SK-N-SH (cell line): ENCODE data around the gene SRD5A3. TPM values are rescaled to one million over a fixed set of nuclear protein-coding genes. Genes with fewer than 3 reads are reported as not detected.

Source experiments
- CTCF ChIA-PET: fragments of 300-600, 350-600 bp; formaldehyde crosslinking; extraction: SDS; loops from one replicate; lab custom pipeline; 2021; lab: Yijun Ruan, JAX
- POLR2A ChIA-PET: fragments of 350-600 bp; sonication (Branson Sonifier 250); formaldehyde crosslinking; extraction: SDS; loops from one replicate; lab custom pipeline; 2020; ENCODE audit warnings: antibody characterized with exemption, inconsistent platforms; lab: Yijun Ruan, JAX
- DNase-seq: peaks from one replicate; pipeline ENCODE4 v3.0.0; 2012
- H2AFZ ChIP-seq: fragments of 200-600 bp; sonication (generic); 2 replicates; pipeline ENCODE4 v1.8.1; 2016; ENCODE audit warnings: antibody characterized with exemption, mild to moderate bottlenecking, low read depth
- H3F3A ChIP-seq: fragments of 200-600 bp; sonication (generic); replicated peaks from 2 replicates; pipeline ENCODE3; 2016; ENCODE audit warnings: antibody characterized with exemption, mild to moderate bottlenecking; ENCODE audit not compliant: insufficient read depth
- H3K27ac ChIP-seq, 2 experiments: fragments of 200-500 bp in 1 of 2; fragments of 200-600 bp in 1 of 2; sonication (Bioruptor generic) in 1 of 2; sonication (generic), shearing (Covaris generic) in 1 of 2; 2 replicates each; pipeline versions ENCODE4 v1.5.1 to v1.6.1; 2014 to 2016; ENCODE audit warnings: low read depth in 2 of 2, inconsistent platforms in 1 of 2, low read length in 1 of 2, mild to moderate bottlenecking in 1 of 2, mixed read lengths in 1 of 2
- H3K27me3 ChIP-seq: fragments of 200-600 bp; sonication (generic), shearing (Covaris generic); 2 replicates; pipeline ENCODE4 v1.6.1; 2016; ENCODE audit warnings: mixed run types; ENCODE audit not compliant: insufficient read depth
- H3K36me3 ChIP-seq, 2 experiments: fragments of 200-500 bp in 1 of 2; fragments of 200-600 bp in 1 of 2; sonication (Bioruptor generic) in 1 of 2; sonication (generic) in 1 of 2; replicated peaks in 1 of 2; 2 replicates each; pipeline versions ENCODE3 to v1.5.1; 2014 to 2016; ENCODE audit warnings: low read length in 1 of 2, mild to moderate bottlenecking in 1 of 2; ENCODE audit not compliant: insufficient read depth in 2 of 2, control insufficient read depth in 1 of 2
- H3K4me1 ChIP-seq, 2 experiments: fragments of 200-500 bp in 1 of 2; fragments of 200-600 bp in 1 of 2; sonication (Bioruptor generic) in 1 of 2; sonication (generic), shearing (Covaris generic) in 1 of 2; 2 replicates each; pipeline versions ENCODE4 v1.5.1 to v1.6.1; 2014 to 2016; ENCODE audit warnings: low read depth in 1 of 2, low read length in 1 of 2, mixed run types in 1 of 2; ENCODE audit not compliant: insufficient read depth in 2 of 2, control insufficient read depth in 1 of 2
- H3K4me2 ChIP-seq: fragments of 200-600 bp; sonication (generic), shearing (Covaris generic); 2 replicates; pipeline ENCODE4 v1.6.1; 2017; ENCODE audit warnings: mixed run types
- H3K4me3 ChIP-seq, 2 experiments: fragments of 200-500 bp in 1 of 2; fragments of 200-600 bp in 1 of 2; sonication (Bioruptor generic) in 1 of 2; sonication (generic), shearing (Covaris generic) in 1 of 2; 2 replicates each; pipeline versions ENCODE4 v1.5.1 to v1.8.1; 2014 to 2016; ENCODE audit warnings: low read depth in 2 of 2, inconsistent platforms in 1 of 2, low read length in 1 of 2, mild to moderate bottlenecking in 1 of 2, mixed read lengths in 1 of 2, moderate library complexity in 1 of 2
- H3K79me2 ChIP-seq: fragments of 200-600 bp; sonication (generic); 2 replicates; pipeline ENCODE4 v1.8.1; 2017; ENCODE audit warnings: mild to moderate bottlenecking; ENCODE audit not compliant: insufficient read depth
- H3K9ac ChIP-seq: fragments of 200-600 bp; sonication (generic); 2 replicates; pipeline ENCODE4 v1.6.1; 2017; ENCODE audit warnings: mixed run types
- H3K9me2 ChIP-seq: fragments of 200-600 bp; sonication (generic); 2 replicates; pipeline ENCODE4 v1.6.1; 2017; ENCODE audit warnings: mixed run types
- H3K9me3 ChIP-seq: fragments of 200-600 bp; sonication (generic); 2 replicates; pipeline ENCODE4 v1.6.1; 2017; ENCODE audit warnings: mixed run types, mild to moderate bottlenecking, moderate library complexity
- H4K20me1 ChIP-seq: fragments of 200-600 bp; sonication (generic); 2 replicates; pipeline ENCODE4 v1.6.1; 2017; ENCODE audit warnings: mild to moderate bottlenecking, mixed run types; ENCODE audit not compliant: insufficient read depth
- EZH2phosphoT487 ChIP-seq: fragments of 200-600 bp; sonication (generic); IDR thresholded peaks from 2 replicates; pipeline ENCODE4 v1.6.1; 2017; ENCODE audit warnings: low read depth, mixed run types, mild to moderate bottlenecking, antibody characterized with exemption, moderate library complexity, borderline replicate concordance
- FOSL2 ChIP-seq: IDR thresholded peaks from 2 replicates; pipeline ENCODE4 v1.4.0; 2012; ENCODE audit warnings: low read depth, mild to moderate bottlenecking, moderate library complexity, borderline replicate concordance
- MXI1 ChIP-seq: IDR thresholded peaks from 2 replicates; pipeline ENCODE4 v1.6.1; 2012; ENCODE audit warnings: mild to moderate bottlenecking, low read depth, low read length, improper control_type of control experiment
- NFIC ChIP-seq: IDR thresholded peaks from 2 replicates; pipeline ENCODE4 v1.4.0; 2012; ENCODE audit warnings: borderline replicate concordance
- RAD21 ChIP-seq: IDR thresholded peaks from 2 replicates; pipeline ENCODE4 v1.6.1; 2012; ENCODE audit warnings: mild to moderate bottlenecking, low read length
- RCOR1 ChIP-seq: fragments of 150-350 bp; IDR thresholded peaks from 2 replicates; pipeline ENCODE4 v1.6.1; 2017; ENCODE audit warnings: antibody characterized with exemption, low read length
- SMC3 ChIP-seq: IDR thresholded peaks from 2 replicates; pipeline ENCODE4 v1.6.1; 2012; ENCODE audit warnings: low read depth, low read length, improper control_type of control experiment
- TAF1 ChIP-seq: IDR thresholded peaks from 2 replicates; pipeline ENCODE4 v1.6.1; 2012; ENCODE audit warnings: low read depth, mild to moderate bottlenecking, low read length, moderate library complexity, borderline replicate concordance
- TCF12 ChIP-seq: IDR thresholded peaks from 2 replicates; pipeline ENCODE4 v1.4.0; 2012
- WGBS: methylation state at CpG from one replicate; pipeline ENCODE4 v1.1.6; 2017; ENCODE audit warnings: low lambda C conversion rate; 5-methylcytosine and 5-hydroxymethylcytosine counted together
- polyA plus RNA-seq, 3 experiments: library from polyadenylated mRNA; depleted of rRNA; stranded (reverse); fragments of >200 nt; gene quantifications; 2 replicates each; pipeline ENCODE4 v1.2.3, GENCODE V29; 2012
- TF ChIP-seq, protein P1 (sequence below): fragments of 150-350 bp; IDR thresholded peaks from 2 replicates; pipeline ENCODE4 v1.6.1; 2017; ENCODE audit warnings: antibody characterized with exemption, low read length, low read depth, borderline replicate concordance
- TF ChIP-seq, protein P2 (sequence below): fragments of 200-600 bp; sonication (generic); IDR thresholded peaks from 2 replicates; pipeline ENCODE4 v1.6.1; 2017; ENCODE audit warnings: antibody characterized with exemption, mild to moderate bottlenecking, moderate library complexity

SRD5A3 gene
- polyA plus RNA-seq, 1 of the 3 experiments (the other 2 are of a cell fraction), result 5.1 TPM

DNA sequence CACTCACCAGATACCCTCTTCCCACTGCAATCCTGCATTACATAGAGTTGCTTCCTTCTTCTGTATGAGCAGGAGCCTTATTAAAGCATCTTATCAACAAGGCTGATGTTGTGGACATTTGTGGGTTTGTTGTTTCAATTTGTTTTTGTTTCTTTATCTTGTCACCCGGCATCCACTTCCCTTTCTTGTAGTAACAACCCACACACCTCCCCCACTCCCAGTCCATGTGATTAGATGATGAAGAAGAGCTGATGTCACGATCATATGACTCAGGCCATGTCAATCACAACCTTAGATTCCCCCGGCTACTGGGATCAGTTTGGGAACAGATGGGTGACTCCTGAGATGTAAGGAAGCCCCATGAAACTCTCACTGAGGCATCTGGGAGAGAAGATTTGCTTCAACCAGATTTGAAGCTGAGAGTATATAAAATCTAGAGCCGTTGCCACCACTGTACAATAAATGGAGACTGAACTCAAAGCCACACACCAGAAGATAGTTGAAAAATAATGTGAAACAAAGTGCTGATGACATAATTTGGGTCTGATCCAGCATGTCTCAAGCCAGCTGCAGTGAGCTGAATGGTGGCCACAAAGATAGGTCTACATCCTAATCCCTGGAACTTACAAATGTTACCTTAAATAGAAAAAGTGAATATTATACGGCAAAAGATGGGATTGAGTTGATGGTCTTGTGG, 34.1 kb upstream of the SRD5A3 start:
- no peak for DNase-seq
- Histone ChIP-seq H3K4me1 (no peaks in the 10 kb centered on the region), H3K27ac (no peak overlapping the region), H3K9ac (no peak overlapping the region), H3K79me2 (no peaks in the 10 kb centered on the region), H3K9me3 (no peaks in the 10 kb centered on the region), H3F3A (no peaks in the 10 kb centered on the region), H3K4me2 (no peak overlapping the region), H2AFZ (no peak overlapping the region), H3K9me2 (no peaks in the 10 kb centered on the region), H3K27me3 (peaks cover 4% of the 10 kb centered on the region; the same call in 1 of the 2 replicates), H4K20me1 (no peaks in the 10 kb centered on the region), H3K4me3 (no peak overlapping the region), H3K36me3 (no peaks in the 10 kb centered on the region)
- no peak for TF ChIP-seq MXI1
- TF ChIP-seq TCF12, result no peak
- TF ChIP-seq EZH2phosphoT487, result no peak
- no peak for TF ChIP-seq FOSL2
- no peak for TF ChIP-seq RCOR1
- no peak for TF ChIP-seq TAF1
- 47% methylated on average over 5 of the region's 5 CpGs for WGBS
- ChIA-PET POLR2A (no interaction called here), CTCF (interaction anchor here (0.9 to 5.1 kb wide), 23 partner anchors 8 to 993 kb away, joined by 3 to 52 read pairs (median 4); partner anchors contain the start of gene SRD5A3)

DNA sequence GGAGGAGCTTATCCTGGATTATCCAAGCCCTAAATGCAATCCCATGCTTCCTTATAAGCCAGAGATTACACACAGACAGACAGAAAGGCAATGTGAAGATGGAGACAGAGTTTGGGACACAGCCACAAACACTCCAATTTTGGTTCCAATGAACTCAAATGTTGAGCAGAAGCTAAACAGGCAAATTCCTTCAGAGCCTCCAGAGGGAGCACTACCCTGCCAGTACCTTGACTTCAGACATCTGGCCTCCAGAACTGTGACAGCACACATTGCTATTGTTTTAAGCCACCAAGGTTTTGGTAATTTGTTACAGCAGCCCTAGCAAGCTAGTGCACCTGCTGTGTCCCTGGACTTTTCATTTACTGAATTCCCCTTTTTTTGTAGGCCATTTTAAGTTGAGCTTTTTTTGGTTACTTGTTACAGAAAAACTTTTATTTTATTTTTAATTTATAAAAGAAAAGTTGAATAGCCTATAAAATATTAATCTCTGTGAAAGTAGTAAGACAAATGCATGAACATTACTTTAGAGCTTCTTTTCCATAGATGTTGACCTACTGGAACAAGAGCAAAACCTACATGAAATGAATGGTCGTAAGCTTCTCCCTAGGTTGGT, 33.4 kb upstream of the SRD5A3 start:
- H3K27ac ChIP-seq, result no peak overlapping the region
- no peaks in the 10 kb centered on the region for H3K79me2 ChIP-seq
- POLR2A ChIA-PET, result no interaction called here
- TF ChIP-seq NFIC (no peak), SMC3 (peak; percentile 34; the same call in 1 of the 2 replicates), RAD21 (peak; percentile 50; the same call in 1 of the 2 replicates), RCOR1 (no peak), TCF12 (peak; percentile 55)
- TF ChIP-seq, protein P1, sequence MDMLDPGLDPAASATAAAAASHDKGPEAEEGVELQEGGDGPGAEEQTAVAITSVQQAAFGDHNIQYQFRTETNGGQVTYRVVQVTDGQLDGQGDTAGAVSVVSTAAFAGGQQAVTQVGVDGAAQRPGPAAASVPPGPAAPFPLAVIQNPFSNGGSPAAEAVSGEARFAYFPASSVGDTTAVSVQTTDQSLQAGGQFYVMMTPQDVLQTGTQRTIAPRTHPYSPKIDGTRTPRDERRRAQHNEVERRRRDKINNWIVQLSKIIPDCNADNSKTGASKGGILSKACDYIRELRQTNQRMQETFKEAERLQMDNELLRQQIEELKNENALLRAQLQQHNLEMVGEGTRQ, result no peak
- TF ChIP-seq, protein P2, sequence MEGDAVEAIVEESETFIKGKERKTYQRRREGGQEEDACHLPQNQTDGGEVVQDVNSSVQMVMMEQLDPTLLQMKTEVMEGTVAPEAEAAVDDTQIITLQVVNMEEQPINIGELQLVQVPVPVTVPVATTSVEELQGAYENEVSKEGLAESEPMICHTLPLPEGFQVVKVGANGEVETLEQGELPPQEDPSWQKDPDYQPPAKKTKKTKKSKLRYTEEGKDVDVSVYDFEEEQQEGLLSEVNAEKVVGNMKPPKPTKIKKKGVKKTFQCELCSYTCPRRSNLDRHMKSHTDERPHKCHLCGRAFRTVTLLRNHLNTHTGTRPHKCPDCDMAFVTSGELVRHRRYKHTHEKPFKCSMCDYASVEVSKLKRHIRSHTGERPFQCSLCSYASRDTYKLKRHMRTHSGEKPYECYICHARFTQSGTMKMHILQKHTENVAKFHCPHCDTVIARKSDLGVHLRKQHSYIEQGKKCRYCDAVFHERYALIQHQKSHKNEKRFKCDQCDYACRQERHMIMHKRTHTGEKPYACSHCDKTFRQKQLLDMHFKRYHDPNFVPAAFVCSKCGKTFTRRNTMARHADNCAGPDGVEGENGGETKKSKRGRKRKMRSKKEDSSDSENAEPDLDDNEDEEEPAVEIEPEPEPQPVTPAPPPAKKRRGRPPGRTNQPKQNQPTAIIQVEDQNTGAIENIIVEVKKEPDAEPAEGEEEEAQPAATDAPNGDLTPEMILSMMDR, result peak; percentile 68
- no peak overlapping the region for H2AFZ ChIP-seq
- H3K4me2 ChIP-seq, result no peak overlapping the region
- CTCF ChIA-PET, result interaction anchor here (0.6 to 5.1 kb wide), 27 partner anchors 8 to 994 kb away, joined by 3 to 52 read pairs (median 4); partner anchors contain the start of gene SRD5A3
- no peak overlapping the region for H3K4me3 ChIP-seq
- H3K36me3 ChIP-seq, result no peaks in the 10 kb centered on the region
- peaks cover 4% of the 10 kb centered on the region; the same call in 1 of the 2 replicates for H3K27me3 ChIP-seq
- H3F3A ChIP-seq, result no peaks in the 10 kb centered on the region
- no peaks in the 10 kb centered on the region for H3K9me2 ChIP-seq
- no peaks in the 10 kb centered on the region for H4K20me1 ChIP-seq
- H3K9me3 ChIP-seq, result no peaks in the 10 kb centered on the region
- no peak overlapping the region for H3K9ac ChIP-seq
- 64% methylated on average over 1 of the region's 1 CpG for WGBS
- H3K4me1 ChIP-seq, result no peaks in the 10 kb centered on the region
- DNase-seq, result peak; percentile 19
